ENCODE measurements around the gene MAP6.

- no peak for TF ChIP-seq CTCF (conservative IDR thresholded peaks at IDR 0.05; ENCODE audit: low read depth in 2 of 2)
- no peak for TF ChIP-seq REST (IDR thresholded peaks at IDR 0.05; ENCODE audit: unreplicated experiment)
- TF ChIP-seq CREB1 (CRISPR knock-in tag; IDR thresholded peaks at IDR 0.05; ENCODE audit: low read depth): no peak
- no peak for TF ChIP-seq JUNB (IDR thresholded peaks at IDR 0.05; ENCODE audit: unreplicated experiment)
- no peak for TF ChIP-seq EZH2 (IDR thresholded peaks at IDR 0.05; ENCODE audit: low read depth, unreplicated experiment)
- no peak for TF ChIP-seq POLR2AphosphoS5 (IDR thresholded peaks at IDR 0.05; ENCODE audit: low read depth)
- no peak for TF ChIP-seq ETS1 (IDR thresholded peaks at IDR 0.05)
- TF ChIP-seq EZH2phosphoT487 (IDR thresholded peaks at IDR 0.05; ENCODE audit: unreplicated experiment): no peak
- no peak for TF ChIP-seq ZNF462 (CRISPR knock-in tag; IDR thresholded peaks at IDR 0.05)
- no peak for TF ChIP-seq NANOG (IDR thresholded peaks at IDR 0.05; ENCODE audit: borderline replicate concordance)
- TF ChIP-seq STAT1 (IDR thresholded peaks at IDR 0.05; ENCODE audit: unreplicated experiment): no peak
- no peak for TF ChIP-seq ZNF331 (CRISPR knock-in tag; IDR thresholded peaks at IDR 0.05; ENCODE audit: low read depth)
- TF ChIP-seq ZNF114 (CRISPR knock-in tag; IDR thresholded peaks at IDR 0.05): no peak
Observed at GRCh38 chr11:75633409-75634066, 35.3 kb downstream of the MAP6 start.
